ENCODE results near the gene TMEM178A. TPM values are rescaled to one million over a fixed set of nuclear protein-coding genes. Genes with fewer than 3 reads are reported as not detected.

The TMEM178A gene
- total and polyA plus RNA-seq, 2 donors (not counting 1 experiment from before 2014, with no cell fraction given): 0.69 to 0.99 TPM

GRCh38 chr2:39661826-39662225 lies 3.9 kb upstream of the TMEM178A start:
- CTCF ChIA-PET: no interaction called here
- POLR2A ChIA-PET: no interaction called here
- H3K4me3 Mint-ChIP-seq: no peak overlapping the region

More at GRCh38 chr2:39661826-39662225, 3.9 kb upstream of the TMEM178A start:
- ATAC-seq (ENCODE audit: low read depth) (no peak), DNase-seq (no peak)
- Mint-ChIP-seq H3K4me1 (peaks cover 14% of the 10 kb centered on the region), H3K27ac (no peak overlapping the region), H3K9me3 (ENCODE audit: insufficient read depth) (no peaks in the 10 kb centered on the region), H3K27me3 (peaks cover 24% of the 10 kb centered on the region)
- H3K36me3 ChIP-seq (replicated peaks in 1 of 2; ENCODE audit: control extremely low read depth in 1 of 2, control insufficient read depth in 1 of 2, extremely low read depth in 1 of 2, insufficient read depth in 2 of 2, low read length in 1 of 2): no peaks in the 10 kb centered on the region
- H3K4me2 ChIP-seq (replicated peaks; ENCODE audit: low read depth, low read length, poor library complexity, severe bottlenecking): no peak overlapping the region
- H3K27me3 ChIP-seq (replicated peaks in 1 of 4; ENCODE audit: control extremely low read depth in 1 of 4, control insufficient read depth in 3 of 4, insufficient read depth in 4 of 4, low read length in 3 of 4): peaks cover 0 to 13% (median 7%) of the 10 kb centered on the region in 4 experiments
- H3K4me3 ChIP-seq (ENCODE audit: control extremely low read depth in 1 of 5, extremely low read depth in 1 of 5, insufficient read depth in 1 of 5, low read depth in 2 of 5, low read length in 4 of 5): no peak overlapping the region
- no peaks in the 10 kb centered on the region for H3K9me3 ChIP-seq (ENCODE audit: control extremely low read depth in 1 of 3, control insufficient read depth in 2 of 3, insufficient read depth in 1 of 3, low read length in 2 of 3)
- WGBS (ENCODE audit: insufficient coverage): no CpG with 5 or more reads among the region's 1 CpG
- no peak overlapping the region for H3K9ac ChIP-seq (ENCODE audit: low read length)
- no peaks in the 10 kb centered on the region for H4K20me1 ChIP-seq (ENCODE audit: control insufficient read depth, insufficient read depth, low read length, poor library complexity, severe bottlenecking)
- peaks cover 6% of the 10 kb centered on the region in 2 donors for H3K4me1 ChIP-seq (ENCODE audit: control insufficient read depth in 2 of 2, insufficient read depth in 2 of 2, low read length in 2 of 2)
- TF ChIP-seq EZH2 (IDR thresholded peaks at IDR 0.05; ENCODE audit: borderline replicate concordance, insufficient read depth, low read depth, low read length, poor library complexity, severe bottlenecking) (no peak), CTCF (IDR thresholded peaks at IDR 0.05) (no peak)
- H3K27ac ChIP-seq (ENCODE audit: low read length in 2 of 2): no peak overlapping the region
- intact Hi-C loops (cut with micrococcal nuclease): no loop called here
- H2AFZ ChIP-seq (ENCODE audit: insufficient read depth, low read depth, low read length, poor library complexity, severe bottlenecking): no peak overlapping the region
- no peaks in the 10 kb centered on the region for H3K79me2 ChIP-seq (ENCODE audit: control insufficient read depth, insufficient read depth, low read length)

Measured in B cell (primary cell).